HT1080 (cell line): ENCODE results near the gene JMJD7. TPM values are rescaled to one million over a fixed set of nuclear protein-coding genes. Genes with fewer than 3 reads are reported as not detected.

ENCODE experiments used
- DNase-seq: peaks from one replicate; pipeline ENCODE4 v3.0.0-alpha.2; 2015; ENCODE audit warnings: low read depth
- polyA plus RNA-seq, 2 experiments: library from polyadenylated mRNA; depleted of rRNA; stranded (reverse); fragments of >200 nt; gene quantifications; 2 replicates each; pipeline ENCODE4 v1.2.3, GENCODE V29; 2015
- total RNA-seq: library from RNA; depleted of rRNA; stranded (reverse); fragments of >200 nt; shearing (Covaris generic); gene quantifications from 2 replicates; pipeline ENCODE4 v1.2.3, GENCODE V29; 2014; rRNA removed

JMJD7 gene
- total RNA-seq: 9.0 and 9.3 TPM in 2 replicates
- polyA plus RNA-seq (2015; cell fraction: cytosol; rRNA removed): 8.5 and 8.6 TPM in 2 replicates
- polyA plus RNA-seq (2015; cell fraction: nucleus; rRNA removed): 18.3 and 19.2 TPM in 2 replicates

GRCh38 chr15:41827880-41828806 is at the start of gene JMJD7:
TSS of gene JMJD7 (plus strand) at chr15:41828092. CDS start at chr15:41828125, 33 bp downstream.
- peak; percentile 63 for DNase-seq

DNA sequence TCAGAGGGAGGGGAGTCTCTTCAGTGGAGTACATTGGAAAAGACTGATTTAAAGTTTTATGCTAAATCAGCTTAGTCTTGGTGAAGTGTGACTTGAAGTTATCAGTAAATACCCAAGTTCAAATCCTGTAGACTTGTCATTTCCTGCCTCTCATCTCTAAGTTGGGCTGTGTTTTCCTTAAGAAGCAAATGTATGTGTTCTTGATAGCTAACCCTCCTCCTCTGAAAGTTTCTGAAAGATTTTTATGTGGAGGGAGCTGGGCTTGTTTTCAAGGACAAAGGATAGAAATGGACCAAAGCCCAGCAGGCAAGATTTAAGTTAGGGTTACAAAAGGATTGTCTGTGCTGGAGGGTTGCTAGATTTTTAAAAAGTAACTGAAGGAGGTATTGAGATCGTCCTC is 49.4 kb upstream of the JMJD7 start:
- DNase-seq: peak; percentile 34

DNA sequence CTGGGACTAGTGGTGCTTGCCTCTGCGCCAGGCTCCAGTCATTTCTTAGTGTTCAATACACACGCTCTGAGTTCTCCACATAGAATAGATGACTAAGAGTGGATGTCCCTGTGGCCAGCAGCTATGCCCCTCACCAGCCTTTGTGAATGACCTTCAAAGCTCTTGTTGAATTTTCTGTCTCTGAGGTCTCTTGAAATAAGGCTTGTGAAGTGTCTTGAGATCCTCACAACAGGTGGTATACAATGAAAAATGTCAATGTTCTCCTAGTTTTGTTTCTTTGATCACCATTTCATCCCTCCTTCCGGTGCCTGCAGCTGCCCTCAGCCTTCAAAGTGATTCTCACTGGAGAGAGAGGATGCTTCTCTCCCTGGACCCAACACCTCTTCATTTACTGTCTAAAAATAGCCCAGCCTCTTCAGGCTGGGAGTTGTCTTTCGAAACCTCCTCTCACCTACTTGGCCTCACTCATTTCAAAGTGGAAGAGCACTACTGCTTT is 48.2 kb upstream of the JMJD7 start:
- no peak for DNase-seq

DNA sequence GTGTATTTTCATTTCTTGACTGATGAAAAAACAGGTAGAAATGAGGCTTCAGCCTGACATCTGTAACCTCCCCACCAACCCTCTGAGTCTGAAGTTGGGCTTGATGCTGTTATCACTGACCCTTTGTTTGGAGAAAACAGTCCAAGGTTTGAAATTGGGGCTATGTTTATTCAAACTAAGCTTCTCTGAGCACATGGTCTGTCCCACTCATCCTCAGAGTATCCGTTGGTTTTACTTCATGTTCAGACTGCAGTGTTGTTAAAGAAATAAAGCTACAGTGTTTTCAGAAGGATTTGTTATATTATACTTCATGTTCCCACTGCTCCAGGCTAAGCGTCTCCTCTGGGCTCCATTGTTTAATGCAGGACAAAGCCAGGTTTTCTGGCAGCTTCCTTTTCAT is 47.6 kb upstream of the JMJD7 start:
- no peak for DNase-seq

DNA sequence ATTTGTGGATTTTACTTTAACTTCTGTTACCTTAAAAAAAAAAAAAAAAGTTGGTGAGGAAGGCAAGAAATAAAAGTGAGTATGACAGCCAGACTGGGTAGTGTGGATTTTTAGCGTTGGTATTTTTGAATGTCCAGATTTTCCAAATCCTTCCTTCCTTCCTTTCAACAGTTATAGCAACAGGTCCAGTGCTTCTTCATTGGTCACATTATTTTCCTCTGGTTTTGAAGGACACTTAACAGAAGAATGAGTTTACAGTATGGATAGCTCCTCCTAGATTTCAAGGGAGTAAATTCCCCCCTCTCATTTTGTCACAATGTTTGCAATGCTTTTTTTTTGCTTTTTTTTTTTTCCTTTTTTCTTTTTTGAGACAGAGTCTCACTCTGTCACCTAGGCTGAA is 47.2 kb upstream of the JMJD7 start:
- no peak for DNase-seq

GRCh38 chr15:41782371-41783282 is 45.3 kb upstream of the JMJD7 start:
- DNase-seq: no peak

GRCh38 chr15:41783296-41783695 is 44.6 kb upstream of the JMJD7 start:
- no peak for DNase-seq

DNA sequence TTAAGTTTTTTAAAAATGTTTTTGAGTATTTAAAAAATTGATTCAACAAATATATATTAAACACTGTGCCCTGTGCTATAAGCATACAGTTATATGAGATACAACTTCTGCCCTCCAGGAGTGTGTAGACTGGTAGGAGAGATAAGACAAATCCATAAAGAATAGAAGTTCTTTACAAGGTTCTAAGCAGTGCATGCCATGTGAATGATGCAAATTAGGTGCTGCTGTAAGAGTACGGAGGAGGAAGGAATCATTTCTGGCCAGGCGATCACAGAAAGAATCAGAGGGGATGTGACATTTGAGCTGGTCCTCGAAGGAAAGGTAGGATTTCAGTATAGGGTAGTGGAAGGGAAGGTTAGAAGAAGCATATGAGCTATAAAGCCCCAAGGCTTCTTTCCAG is 39.6 kb upstream of the JMJD7 start:
- no peak for DNase-seq

DNA sequence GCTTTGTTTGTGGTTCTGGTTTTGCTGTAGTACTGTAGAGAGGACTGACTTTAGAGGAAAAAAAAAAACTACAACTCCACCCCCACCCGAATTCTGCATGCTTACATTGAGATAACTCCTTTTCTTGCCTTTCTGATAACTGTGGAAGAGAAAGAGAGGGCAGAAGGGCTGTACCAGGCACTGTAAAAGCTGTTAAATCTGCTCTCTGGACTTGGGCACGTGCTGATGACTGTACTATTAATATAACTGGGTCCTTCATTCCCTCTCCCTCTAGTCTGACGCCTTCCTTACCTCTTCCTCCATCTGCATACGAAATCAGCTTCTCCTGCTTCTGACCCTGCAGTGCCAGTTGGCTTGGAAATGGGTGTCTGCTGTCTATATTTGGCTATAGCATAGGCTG is 38.7 kb upstream of the JMJD7 start:
- no peak for DNase-seq

GRCh38 chr15:41789662-41790061 is 38.2 kb upstream of the JMJD7 start:
- DNase-seq: no peak

DNA sequence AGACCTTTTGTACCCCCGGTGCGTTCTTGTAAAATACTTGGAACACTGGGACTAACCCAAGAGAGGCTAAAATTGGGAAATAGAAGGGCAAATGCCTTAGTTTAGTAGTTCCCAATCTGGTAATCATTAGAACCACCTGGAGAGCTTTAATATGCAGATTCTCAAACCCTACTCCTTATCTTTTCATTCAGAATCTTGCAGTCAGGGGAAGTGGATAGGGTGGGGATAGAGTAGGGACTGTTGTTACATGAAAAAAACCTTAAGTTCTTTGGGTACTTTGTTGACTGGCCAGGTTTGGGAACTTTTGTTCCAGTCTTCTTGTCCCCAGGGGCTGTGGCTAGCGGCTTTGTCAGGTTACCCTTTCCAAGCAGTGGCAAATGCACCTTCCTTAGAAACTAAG is 37.7 kb upstream of the JMJD7 start:
- DNase-seq: no peak

GRCh38 chr15:41790756-41791546 is 36.9 kb upstream of the JMJD7 start:
- peak; percentile 88 for DNase-seq

- DNase-seq: no peak
These were observed 36.4 kb upstream of the JMJD7 start for GRCh38 chr15:41791547-41791937.

DNA sequence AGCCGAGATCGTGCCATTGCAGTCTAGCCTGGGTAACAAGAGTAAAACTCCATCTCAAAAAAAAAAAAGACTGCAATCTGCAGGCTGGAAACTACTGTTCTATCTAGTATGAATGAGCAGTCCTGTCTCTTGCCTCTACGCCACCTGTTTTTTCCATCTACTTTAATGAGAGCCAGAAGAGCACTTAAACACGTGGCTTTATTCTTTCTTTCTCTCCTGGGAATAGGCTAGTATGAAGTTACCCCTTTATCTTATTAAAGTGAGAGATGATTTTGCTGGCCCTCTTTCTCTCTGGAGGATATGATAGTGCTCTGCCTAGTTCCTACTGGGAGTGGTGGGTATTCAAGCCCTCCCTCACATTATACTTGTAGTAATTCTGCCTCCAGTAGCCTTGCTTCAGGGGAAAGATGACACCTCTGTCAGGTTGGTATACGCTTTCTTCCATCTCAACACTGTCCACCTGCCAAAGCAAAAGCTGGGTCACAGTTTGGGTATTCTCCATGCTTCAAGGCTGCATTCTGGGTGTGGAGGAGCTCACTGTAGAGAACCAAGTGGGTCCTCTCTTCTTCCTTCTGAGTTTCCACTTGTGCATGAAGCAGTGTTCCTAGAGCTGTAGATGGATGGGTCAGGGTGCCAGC is 35.8 kb upstream of the JMJD7 start:
- no peak for DNase-seq

DNA sequence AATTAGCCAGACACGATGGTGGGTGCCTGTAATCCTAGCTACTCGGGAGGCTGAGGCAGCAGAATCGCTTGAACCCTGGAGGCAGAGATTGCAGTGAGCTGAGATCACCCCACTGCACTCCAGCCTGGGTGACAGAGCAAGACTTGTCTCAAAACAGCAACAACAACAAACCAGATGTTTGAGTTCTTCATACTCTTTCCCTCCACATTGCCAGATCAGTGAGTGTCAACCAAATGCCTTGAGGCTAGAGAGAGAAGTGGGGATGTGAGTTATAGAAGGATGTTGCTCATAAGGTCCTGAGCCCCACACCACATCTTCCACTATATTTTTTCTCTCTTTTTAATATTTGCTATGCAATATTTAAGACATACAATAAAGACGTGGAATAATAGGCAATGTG is 33.8 kb upstream of the JMJD7 start:
- DNase-seq: no peak

GRCh38 chr15:41795996-41796856 is 31.7 kb upstream of the JMJD7 start:
- peak; percentile 66 for DNase-seq

GRCh38 chr15:41797201-41797944 is 30.5 kb upstream of the JMJD7 start:
- DNase-seq: no peak

GRCh38 chr15:41798607-41799487 is 29.0 kb upstream of the JMJD7 start:
- no peak for DNase-seq
